ENCODE data around the gene LMO1.

DNA sequence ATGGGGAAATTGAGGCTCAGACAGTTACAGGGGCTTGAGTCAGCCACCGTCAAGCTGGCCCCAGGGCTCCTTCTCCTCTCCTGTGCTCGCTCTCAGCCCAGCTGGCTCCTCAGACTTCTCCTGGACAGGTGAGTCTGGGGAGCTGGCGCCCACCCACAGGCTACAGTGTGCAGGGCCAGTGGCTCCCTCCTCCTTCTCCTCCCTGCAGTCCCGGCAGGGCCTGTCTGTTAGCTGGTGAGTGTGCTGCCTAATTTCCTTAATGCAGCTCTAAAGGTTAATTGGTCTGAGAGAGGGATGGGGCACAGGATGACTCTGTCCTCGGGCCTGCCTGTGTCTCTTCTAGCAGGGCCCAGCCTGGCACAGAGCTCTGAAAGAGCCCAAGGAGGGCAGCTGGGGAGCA lies 31.7 kb downstream of the LMO1 start:
- TF ChIP-seq, protein P1, sequence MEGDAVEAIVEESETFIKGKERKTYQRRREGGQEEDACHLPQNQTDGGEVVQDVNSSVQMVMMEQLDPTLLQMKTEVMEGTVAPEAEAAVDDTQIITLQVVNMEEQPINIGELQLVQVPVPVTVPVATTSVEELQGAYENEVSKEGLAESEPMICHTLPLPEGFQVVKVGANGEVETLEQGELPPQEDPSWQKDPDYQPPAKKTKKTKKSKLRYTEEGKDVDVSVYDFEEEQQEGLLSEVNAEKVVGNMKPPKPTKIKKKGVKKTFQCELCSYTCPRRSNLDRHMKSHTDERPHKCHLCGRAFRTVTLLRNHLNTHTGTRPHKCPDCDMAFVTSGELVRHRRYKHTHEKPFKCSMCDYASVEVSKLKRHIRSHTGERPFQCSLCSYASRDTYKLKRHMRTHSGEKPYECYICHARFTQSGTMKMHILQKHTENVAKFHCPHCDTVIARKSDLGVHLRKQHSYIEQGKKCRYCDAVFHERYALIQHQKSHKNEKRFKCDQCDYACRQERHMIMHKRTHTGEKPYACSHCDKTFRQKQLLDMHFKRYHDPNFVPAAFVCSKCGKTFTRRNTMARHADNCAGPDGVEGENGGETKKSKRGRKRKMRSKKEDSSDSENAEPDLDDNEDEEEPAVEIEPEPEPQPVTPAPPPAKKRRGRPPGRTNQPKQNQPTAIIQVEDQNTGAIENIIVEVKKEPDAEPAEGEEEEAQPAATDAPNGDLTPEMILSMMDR (IDR thresholded peaks at IDR 0.05; ENCODE audit: insufficient read depth, low read length, poor library complexity, severe bottlenecking), result no peak
- no peak for TF ChIP-seq EZH2phosphoT487 (conservative IDR thresholded peaks at IDR 0.05; ENCODE audit: low read length)
